GM18520 (cell line): Measurements from ENCODE around the gene ENO4.

Experiments
- ATAC-seq: cut with Tn5 transposase; IDR thresholded peaks from one replicate; pipeline ENCODE4 v1.9.1; 2021; ENCODE audit not compliant: unreplicated experiment

The ENO4 gene

GRCh38 chr10:116849248-116850057 is at the start of gene ENO4:
Gene ENO4 (plus strand): TSS chr10:116849499. CDS start chr10:116849567, 68 bp downstream.
- no peak for ATAC-seq

DNA sequence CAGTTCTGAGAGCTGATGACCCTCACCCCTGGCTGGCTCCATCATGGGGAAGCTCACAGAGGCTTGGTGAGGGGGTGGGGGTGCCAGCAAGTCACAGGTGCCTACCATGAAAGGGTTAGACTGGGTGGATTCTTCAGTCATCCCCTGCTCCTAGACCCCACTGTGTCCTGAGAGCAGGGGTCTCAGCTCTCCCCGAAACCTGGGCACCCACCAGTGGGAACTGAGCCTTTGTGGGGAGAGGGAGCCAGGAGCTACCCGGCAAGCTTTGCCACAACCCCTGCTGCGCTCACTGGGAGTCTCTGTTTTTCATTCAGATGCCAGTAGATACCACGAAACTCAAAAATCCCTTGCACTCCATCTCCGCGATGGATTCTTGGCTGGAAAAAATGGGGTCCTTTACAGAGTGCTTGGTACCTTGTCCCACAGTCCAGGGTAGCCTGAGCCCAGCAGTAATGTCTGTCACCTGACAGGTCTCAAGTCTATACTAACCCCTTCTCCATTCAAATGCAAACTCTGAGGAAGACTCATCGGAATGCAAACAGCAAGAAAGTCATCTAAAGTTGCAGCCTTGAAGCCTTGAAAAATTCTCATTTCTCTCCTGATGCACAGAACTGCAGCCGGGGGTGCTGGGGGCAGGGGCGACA is 48.9 kb upstream of the ENO4 start:
- ATAC-seq = no peak

GRCh38 chr10:116801658-116802057 is 47.6 kb upstream of the ENO4 start:
- no peak for ATAC-seq

DNA sequence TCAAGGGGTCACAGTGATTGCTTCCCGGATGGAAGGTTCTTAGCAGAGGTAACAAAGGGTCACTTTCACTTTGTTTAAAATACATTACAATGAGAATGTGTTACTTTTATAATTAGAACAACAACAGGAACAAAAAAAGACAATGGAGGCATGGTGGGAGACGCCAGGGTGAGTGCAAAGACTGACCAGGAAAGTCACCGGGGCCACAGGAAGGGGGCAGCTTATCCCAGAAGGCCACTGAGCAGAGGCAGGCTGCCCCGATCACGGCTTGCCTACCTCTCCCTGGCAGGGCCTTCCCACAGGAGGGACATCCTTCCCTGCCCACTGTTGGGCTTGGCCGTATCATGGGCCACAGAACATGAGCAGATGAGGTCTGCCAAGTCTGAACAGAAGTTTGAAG is 46.8 kb upstream of the ENO4 start:
- no peak for ATAC-seq

DNA sequence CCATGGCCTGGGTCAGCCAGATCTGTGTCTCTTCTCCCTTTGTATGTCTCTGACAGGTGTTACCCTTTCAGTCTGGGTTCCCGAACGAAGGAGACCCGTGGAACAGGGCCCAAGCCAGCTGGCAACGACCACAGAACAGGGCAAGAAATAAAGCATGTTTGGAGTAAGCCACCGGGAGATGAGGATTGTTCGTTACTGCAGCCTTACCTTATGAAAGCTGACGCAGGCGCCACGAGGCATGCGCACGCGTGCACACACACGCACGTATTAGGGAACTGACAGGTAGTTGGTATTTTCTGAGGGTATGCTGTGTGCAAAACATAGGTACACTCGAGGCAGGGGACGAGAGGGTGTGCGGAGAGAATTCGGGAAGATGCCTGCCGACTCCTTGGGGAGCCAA is 46.4 kb upstream of the ENO4 start:
- ATAC-seq = no peak

GRCh38 chr10:116803451-116804249 is 45.6 kb upstream of the ENO4 start:
- ATAC-seq = no peak

- ATAC-seq = no peak
These were observed 40.6 kb upstream of the ENO4 start for GRCh38 chr10:116808706-116809105.

- ATAC-seq = no peak
These were observed 39.7 kb upstream of the ENO4 start for GRCh38 chr10:116809483-116810119.

DNA sequence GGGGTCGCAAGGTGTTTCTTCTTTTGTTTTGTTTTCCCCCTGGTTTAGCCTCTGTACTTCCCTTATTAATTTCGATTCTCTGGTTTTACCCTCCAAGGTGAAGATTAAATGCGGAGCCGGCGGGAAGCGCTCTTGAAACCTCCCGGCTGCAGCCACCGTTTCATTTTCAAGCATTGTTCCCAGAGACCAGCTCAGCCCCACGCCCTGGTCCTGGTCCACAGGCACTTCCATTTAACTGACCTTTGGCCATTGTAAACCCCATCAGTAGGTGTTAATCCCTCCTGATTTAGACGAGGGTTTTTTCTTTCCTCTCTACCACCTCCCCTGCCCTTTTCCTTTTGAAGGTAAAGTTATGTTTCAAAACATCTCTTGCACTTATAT is 39.2 kb upstream of the ENO4 start:
- no peak for ATAC-seq

- no peak for ATAC-seq
These were observed 38.4 kb upstream of the ENO4 start for GRCh38 chr10:116810895-116811294.

- ATAC-seq = no peak
These were observed 37.6 kb upstream of the ENO4 start for GRCh38 chr10:116811691-116812090.

- ATAC-seq = no peak
These were observed 33.5 kb upstream of the ENO4 start for GRCh38 chr10:116815641-116816415.

DNA sequence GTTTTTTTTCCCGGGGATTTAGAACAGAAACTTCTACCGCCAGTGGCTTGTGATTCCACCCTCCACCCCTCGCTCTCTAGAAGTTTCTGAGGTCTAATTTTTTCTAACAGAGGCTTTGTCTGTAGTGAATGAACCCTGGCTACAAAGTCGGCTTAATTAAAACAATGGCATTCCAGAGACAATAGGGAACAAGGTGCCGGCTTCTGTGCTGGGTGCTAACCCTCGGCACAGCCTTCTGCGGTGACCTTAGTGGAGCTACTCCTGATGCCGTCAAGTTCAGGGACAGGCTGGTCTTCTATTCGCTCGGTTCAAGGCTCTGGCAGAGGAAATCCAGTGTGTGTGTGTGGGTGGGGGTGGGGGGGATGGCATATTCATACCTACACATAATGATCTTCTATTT is 32.1 kb upstream of the ENO4 start:
- no peak for ATAC-seq

DNA sequence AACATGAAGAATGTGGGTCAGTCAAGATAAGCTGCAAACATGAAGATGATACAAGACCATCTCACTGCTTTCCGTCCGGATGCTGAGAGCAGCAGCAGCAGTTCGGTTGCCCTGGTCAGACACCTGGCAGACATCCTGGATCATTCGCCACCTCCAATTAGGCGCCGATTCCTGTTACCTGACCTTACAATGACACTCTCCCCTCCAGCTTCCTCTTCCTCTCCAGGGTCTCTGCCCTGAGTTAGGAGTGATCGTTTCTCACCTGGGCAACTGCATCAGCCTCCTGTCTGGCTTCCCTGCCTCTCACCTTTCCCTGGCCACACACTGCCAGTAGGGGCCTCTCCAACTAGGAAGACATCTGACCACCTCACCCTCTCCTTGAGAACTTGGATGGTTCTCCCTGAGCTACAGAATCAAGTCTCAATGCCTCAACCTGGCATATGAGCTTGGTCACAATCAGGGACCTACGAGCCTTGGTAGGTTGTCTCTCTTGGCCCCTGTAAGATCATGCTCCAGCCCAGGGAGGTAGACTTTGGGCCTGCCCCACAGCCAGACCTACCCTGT is 31.4 kb upstream of the ENO4 start:
- no peak for ATAC-seq

- no peak for ATAC-seq
These were observed 29.2 kb upstream of the ENO4 start for GRCh38 chr10:116819999-116820677.

GRCh38 chr10:116825901-116826300 is 23.4 kb upstream of the ENO4 start:
- ATAC-seq = no peak

DNA sequence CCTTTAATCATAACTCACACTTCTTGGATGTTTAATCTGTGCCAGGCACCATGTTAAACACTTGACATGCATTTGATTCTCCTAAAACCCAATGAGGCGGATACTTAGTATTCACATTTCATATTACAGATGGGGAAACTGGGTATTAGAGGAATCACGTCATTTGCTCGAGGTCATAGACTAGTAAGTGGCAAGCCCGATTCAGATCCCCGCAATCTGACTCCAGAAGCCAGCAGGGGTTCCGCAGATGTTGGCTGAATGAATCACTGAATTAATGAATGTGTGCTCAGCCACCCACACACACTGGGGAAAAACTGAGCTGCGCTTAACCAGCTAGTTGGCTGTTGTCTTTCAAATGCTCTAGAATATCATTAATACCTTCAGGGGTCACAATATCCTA is 22.5 kb upstream of the ENO4 start:
- no peak for ATAC-seq

GRCh38 chr10:116827214-116827671 is 22.1 kb upstream of the ENO4 start:
- ATAC-seq = no peak

DNA sequence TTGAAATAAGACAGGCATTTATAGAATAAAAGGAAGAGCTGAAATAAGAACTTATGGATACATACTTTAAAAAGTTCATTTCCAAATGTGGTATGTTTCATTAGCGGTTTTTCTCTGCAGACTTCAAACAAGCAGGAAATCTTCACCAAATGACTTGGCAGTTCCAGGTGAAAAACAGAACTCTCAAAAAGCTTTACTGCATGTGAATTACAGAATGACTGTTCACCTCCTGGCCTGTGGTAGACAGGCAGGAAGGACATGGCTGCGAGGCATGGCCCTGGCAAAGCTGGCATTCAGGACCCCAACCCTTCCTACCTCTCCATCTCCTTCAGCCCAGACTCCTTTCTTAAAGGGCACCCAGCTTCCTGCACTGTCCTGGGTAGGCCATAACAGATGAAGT is 21.2 kb upstream of the ENO4 start:
- ATAC-seq = no peak

- ATAC-seq = no peak
These were observed 19.6 kb upstream of the ENO4 start for GRCh38 chr10:116829711-116830110.
